MCF 10A (cell line): ENCODE results near the gene ING2. TPM values are rescaled to one million over a fixed set of nuclear protein-coding genes. Genes with fewer than 3 reads are reported as not detected.

Experiments
- BruUV-seq: library from RNA; stranded (reverse); fragments of 400-500 nt; replicated peaks from 2 replicates; lab custom pipeline; 2021; lab: Mats Ljungman, UMichigan
- CTCF ChIA-PET: fragments of 300-600 bp; sonication (Branson Sonifier 250); formaldehyde crosslinking; extraction: SDS; loops from one replicate; lab custom pipeline; 2021; ENCODE audit warnings: antibody characterized with exemption, inconsistent platforms; lab: Yijun Ruan, JAX
- POLR2A ChIA-PET: fragments of 300-600, 350-650 bp; sonication (Branson Sonifier 250); formaldehyde crosslinking; extraction: SDS; loops from one replicate; lab custom pipeline; 2020; ENCODE audit warnings: antibody characterized with exemption, inconsistent platforms; lab: Yijun Ruan, JAX
- DNase-seq: peaks from one replicate; pipeline ENCODE4 v3.0.0-alpha.2; 2018; ENCODE audit not compliant: unreplicated experiment
- H3K27ac Mint-ChIP-seq: one replicate; pipeline ENCODE4 v1.8.0; 2022; ENCODE audit warnings: mild to moderate bottlenecking, low read depth, mixed read lengths; ENCODE audit not compliant: unreplicated experiment
- H3K27me3 Mint-ChIP-seq: one replicate; pipeline ENCODE4 v1.8.0; 2022; ENCODE audit warnings: mixed read lengths; ENCODE audit not compliant: insufficient read depth, unreplicated experiment
- H3K36me3 Mint-ChIP-seq: one replicate; pipeline ENCODE4 v1.8.0; 2022; ENCODE audit warnings: mild to moderate bottlenecking, moderate library complexity, mixed read lengths; ENCODE audit not compliant: insufficient read depth, unreplicated experiment
- H3K4me1 Mint-ChIP-seq: one replicate; pipeline ENCODE4 v1.8.0; 2022; ENCODE audit warnings: mixed read lengths; ENCODE audit not compliant: insufficient read depth, unreplicated experiment
- H3K4me3 Mint-ChIP-seq: one replicate; pipeline ENCODE4 v1.8.0; 2022; ENCODE audit warnings: mild to moderate bottlenecking, moderate library complexity, mixed read lengths; ENCODE audit not compliant: unreplicated experiment
- H3K9me3 Mint-ChIP-seq: one replicate; pipeline ENCODE4 v1.8.0; 2022; ENCODE audit warnings: mixed read lengths; ENCODE audit not compliant: unreplicated experiment
- intact Hi-C: fragments of 100-400 bp; cut with micrococcal nuclease; formaldehyde crosslinking; loops from 2 replicates; pipeline ENCODE4 v1.14.1; 2022
- total RNA-seq: library from RNA; stranded (reverse); gene quantifications from 2 replicates; pipeline ENCODE4 v1.2.3, GENCODE V29; 2022
- TF ChIP-seq, protein P1 (sequence below): fragments of 200-600 bp; IDR thresholded peaks from one replicate; pipeline ENCODE4 v1.8.0; 2022; ENCODE audit warnings: antibody characterized with exemption, mild to moderate bottlenecking; ENCODE audit not compliant: unreplicated experiment

The ING2 gene
- total RNA-seq, 1 experiment from 2014 or later: 10.5 TPM

DNA sequence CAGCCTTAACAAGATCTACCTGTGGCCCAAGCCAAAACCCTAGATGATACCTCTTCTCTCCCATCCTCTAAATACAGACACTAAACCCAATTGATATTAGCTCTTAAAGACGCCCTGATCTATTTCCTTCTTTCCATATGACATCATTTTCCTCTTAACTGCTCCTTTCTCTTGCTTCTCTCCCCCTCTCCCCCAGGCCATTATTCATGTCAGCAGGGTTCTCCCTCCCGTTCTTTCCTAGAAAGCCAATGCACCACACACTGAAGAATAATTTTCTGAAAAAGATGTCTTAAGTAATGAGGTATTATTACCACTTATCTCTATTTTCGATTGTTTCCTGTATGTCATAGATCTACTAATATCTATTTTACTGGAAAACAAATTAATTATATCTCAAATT lies 9.7 kb upstream of the ING2 start:
- POLR2A ChIA-PET: interaction anchor here (1.0 kb wide), 1 partner anchor 98 kb away, joined by 3 read pairs; no protein-coding TSS in a partner anchor
- Mint-ChIP-seq H3K4me1 (peaks cover 17% of the 10 kb centered on the region), H3K27me3 (no peaks in the 10 kb centered on the region), H3K36me3 (peaks cover 7% of the 10 kb centered on the region), H3K4me3 (no peak overlapping the region), H3K9me3 (no peaks in the 10 kb centered on the region), H3K27ac (no peak overlapping the region)
- TF ChIP-seq, protein P1, sequence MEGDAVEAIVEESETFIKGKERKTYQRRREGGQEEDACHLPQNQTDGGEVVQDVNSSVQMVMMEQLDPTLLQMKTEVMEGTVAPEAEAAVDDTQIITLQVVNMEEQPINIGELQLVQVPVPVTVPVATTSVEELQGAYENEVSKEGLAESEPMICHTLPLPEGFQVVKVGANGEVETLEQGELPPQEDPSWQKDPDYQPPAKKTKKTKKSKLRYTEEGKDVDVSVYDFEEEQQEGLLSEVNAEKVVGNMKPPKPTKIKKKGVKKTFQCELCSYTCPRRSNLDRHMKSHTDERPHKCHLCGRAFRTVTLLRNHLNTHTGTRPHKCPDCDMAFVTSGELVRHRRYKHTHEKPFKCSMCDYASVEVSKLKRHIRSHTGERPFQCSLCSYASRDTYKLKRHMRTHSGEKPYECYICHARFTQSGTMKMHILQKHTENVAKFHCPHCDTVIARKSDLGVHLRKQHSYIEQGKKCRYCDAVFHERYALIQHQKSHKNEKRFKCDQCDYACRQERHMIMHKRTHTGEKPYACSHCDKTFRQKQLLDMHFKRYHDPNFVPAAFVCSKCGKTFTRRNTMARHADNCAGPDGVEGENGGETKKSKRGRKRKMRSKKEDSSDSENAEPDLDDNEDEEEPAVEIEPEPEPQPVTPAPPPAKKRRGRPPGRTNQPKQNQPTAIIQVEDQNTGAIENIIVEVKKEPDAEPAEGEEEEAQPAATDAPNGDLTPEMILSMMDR: no peak
- CTCF ChIA-PET: interaction anchor here (0.6 to 1.0 kb wide), 2 partner anchors 9 to 175 kb away, joined by 3 to 4 read pairs; no protein-coding TSS in a partner anchor
- intact Hi-C loops: no loop called here
- no peak for DNase-seq
- BruUV-seq: no TSS peak

DNA sequence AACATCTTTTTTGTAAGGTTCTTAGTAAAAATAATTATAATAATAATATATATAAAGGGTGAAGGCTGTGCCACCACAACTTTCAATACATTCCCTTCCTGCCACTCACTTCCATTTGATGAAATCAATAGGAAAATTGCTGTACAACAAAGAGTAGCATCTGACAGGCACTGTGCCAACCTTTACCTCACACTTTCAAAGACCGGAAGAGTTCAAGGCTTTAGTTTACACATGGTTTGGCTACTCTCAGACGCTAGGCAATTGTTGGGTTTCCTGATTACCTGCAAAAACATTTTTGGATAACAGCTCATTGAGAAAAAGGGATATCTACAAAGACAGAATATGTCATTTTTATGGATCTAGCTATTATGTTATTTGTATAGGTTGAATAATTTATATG lies 5.5 kb upstream of the ING2 start:
- peak; percentile 37 for DNase-seq
- CTCF ChIA-PET: interaction anchor here (0.6 kb wide), 2 partner anchors 53 to 165 kb away, joined by 3 read pairs; no protein-coding TSS in a partner anchor

DNA sequence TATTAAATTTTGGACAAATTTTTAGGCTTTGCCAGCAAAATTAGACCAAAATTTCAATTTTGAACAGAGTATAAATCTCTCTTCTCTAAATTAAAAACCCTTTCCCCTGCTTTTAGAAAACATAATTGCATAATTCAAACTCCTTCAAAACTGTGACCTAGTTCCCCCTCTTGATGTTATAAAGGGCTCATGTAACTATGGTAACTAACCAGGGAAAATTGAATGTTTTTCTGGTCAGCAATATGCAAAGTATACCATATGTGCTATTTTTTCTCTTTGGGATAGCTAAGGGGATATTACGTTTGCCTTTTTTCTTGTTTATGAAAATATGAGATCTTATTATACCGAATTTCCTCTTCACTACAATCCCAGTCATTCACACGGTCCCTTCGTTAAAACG lies 5.1 kb upstream of the ING2 start:
- ChIA-PET POLR2A (interaction anchor here (1.6 kb wide), 1 partner anchor 21 kb away, joined by 3 read pairs; no protein-coding TSS in a partner anchor), CTCF (interaction anchor here (0.6 kb wide), 1 partner anchor 149 kb away, joined by 3 read pairs; no protein-coding TSS in a partner anchor)
- no peaks in the 10 kb centered on the region for H3K27me3 Mint-ChIP-seq
- no TSS peak for BruUV-seq
- no peak overlapping the region for H3K27ac Mint-ChIP-seq
- H3K4me3 Mint-ChIP-seq: no peak overlapping the region
- H3K36me3 Mint-ChIP-seq: no peaks in the 10 kb centered on the region
- H3K4me1 Mint-ChIP-seq: peaks cover 11% of the 10 kb centered on the region
- no peak for DNase-seq
- no peaks in the 10 kb centered on the region for H3K9me3 Mint-ChIP-seq
- TF ChIP-seq, protein P1: no peak
- intact Hi-C loops: loop anchor here (5.0 kb wide), 1 partner anchor 138 kb away; no protein-coding TSS in a partner anchor

More for the DNA sequence above, 5.5 kb upstream of the ING2 start:
- no peaks in the 10 kb centered on the region for H3K36me3 Mint-ChIP-seq
- H3K4me1 Mint-ChIP-seq: peaks cover 11% of the 10 kb centered on the region
- TF ChIP-seq, protein P1: no peak
- POLR2A ChIA-PET: interaction anchor here (0.6 to 1.9 kb wide), 3 partner anchors 21 to 97 kb away, joined by 3 to 6 read pairs (median 4); partner anchors contain the start of gene CDKN2AIP
- H3K9me3 Mint-ChIP-seq: no peaks in the 10 kb centered on the region
- no TSS peak for BruUV-seq
- H3K27ac Mint-ChIP-seq: no peak overlapping the region
- no peaks in the 10 kb centered on the region for H3K27me3 Mint-ChIP-seq
- intact Hi-C loops: no loop called here
- H3K4me3 Mint-ChIP-seq: no peak overlapping the region

DNA sequence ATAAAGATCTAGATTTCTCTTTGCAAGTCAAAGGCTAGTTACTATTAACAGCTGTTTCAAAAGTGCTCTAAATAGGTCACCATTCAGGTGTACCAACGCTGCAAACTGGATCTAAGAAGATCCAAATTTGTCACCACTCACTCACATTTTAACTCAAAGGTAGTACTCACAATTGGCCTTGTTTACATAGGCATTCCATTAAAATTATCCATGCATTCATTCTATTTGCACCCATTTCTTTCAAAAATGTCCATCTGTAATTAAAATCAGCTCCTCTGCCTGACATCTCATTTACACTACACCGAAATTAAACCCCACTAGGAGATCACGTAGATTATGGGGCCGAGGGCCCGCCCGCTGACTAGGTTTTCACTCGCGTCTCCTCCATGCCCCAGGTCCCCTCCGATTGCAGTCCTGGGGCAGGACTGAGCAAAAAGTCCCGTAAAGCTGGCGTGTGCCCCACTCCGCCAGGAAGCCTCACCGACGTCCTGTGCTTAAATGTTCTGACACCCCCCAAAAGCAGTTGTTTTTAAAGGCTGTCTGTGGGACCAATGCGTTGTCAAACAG lies 1.3 kb upstream of the ING2 start:
- Mint-ChIP-seq H3K4me3 (peak overlapping the region; percentile 85), H3K27me3 (no peaks in the 10 kb centered on the region), H3K36me3 (no peaks in the 10 kb centered on the region), H3K4me1 (peaks cover 11% of the 10 kb centered on the region), H3K27ac (peak overlapping the region; percentile 43), H3K9me3 (no peaks in the 10 kb centered on the region)
- TSS peak; percentile 34 for BruUV-seq
- TF ChIP-seq, protein P1: no peak
- POLR2A ChIA-PET: interaction anchor here (0.8 to 3.9 kb wide), 23 partner anchors 10 to 323 kb away, joined by 3 to 37 read pairs (median 5); partner anchors contain the start of genes CDKN2AIP, RWDD4 and TRAPPC11
- intact Hi-C loops: loop anchor here (1.0 to 5.0 kb wide), 5 partner anchors 31 to 156 kb away; partner anchors contain the start of genes CDKN2AIP, RWDD4 and TRAPPC11
- DNase-seq: peak; percentile 9
- CTCF ChIA-PET: interaction anchor here (0.7 to 2.0 kb wide), 8 partner anchors 8 to 102 kb away, joined by 3 to 10 read pairs (median 4); no protein-coding TSS in a partner anchor
